GM12878 (cell line): Measurements from ENCODE around the gene N4BP2. TPM values are rescaled to one million over a fixed set of nuclear protein-coding genes. Genes with fewer than 3 reads are reported as not detected.

Source experiments
- ATAC-seq: fragments of 200-7000 bp; cut with Tn5 transposase; 3 replicates; pipeline ENCODE4 v1.9.1; 2020; ENCODE audit warnings: mild to moderate bottlenecking, moderate library complexity
- BruUV-seq: library from RNA; stranded (reverse); fragments of 400-500 nt; replicated peaks from 2 replicates; lab custom pipeline; 2021; lab: Mats Ljungman, UMichigan
- CTCF ChIA-PET: fragments of 300-600 bp; sonication (Branson Sonifier 250); formaldehyde crosslinking; extraction: SDS; loops from one replicate; lab custom pipeline; 2021; ENCODE audit warnings: inconsistent platforms; lab: Yijun Ruan, JAX
- POLR2A ChIA-PET: fragments of 350-600 bp; formaldehyde crosslinking; extraction: SDS; loops from one replicate; lab custom pipeline; 2021; ENCODE audit warnings: inconsistent platforms; lab: Charles Lee
- RAD21 ChIA-PET: fragments of 300-600 bp; sonication (Branson Sonifier 250); formaldehyde crosslinking; loops from one replicate; lab custom pipeline; 2023; ENCODE audit warnings: antibody characterized with exemption; ENCODE audit not compliant: unreplicated experiment; lab: Charles Lee
- SMC1A ChIA-PET: fragments of 300-600 bp; sonication (Branson Sonifier 250); formaldehyde crosslinking; loops from one replicate; lab custom pipeline; 2023; ENCODE audit not compliant: unreplicated experiment, uncharacterized antibody; lab: Charles Lee
- DNase-seq: peaks from one replicate; pipeline ENCODE4 v3.0.0-alpha.2; 2011; ENCODE audit warnings: low read depth, low spot score
- FAIRE-seq: peaks from 3 replicates; lab custom pipeline; 2011; peaks lifted over from hg19 to GRCh38; lab: Jason Lieb, UNC
- H2AFZ ChIP-seq: 2 replicates; pipeline ENCODE4 v1.6.0; 2011; ENCODE audit warnings: low read depth, low read length, control low read depth; ENCODE audit not compliant: control insufficient read depth
- H3K27ac ChIP-seq: 2 replicates; pipeline ENCODE4 v1.5.1; 2011; ENCODE audit warnings: control low read depth; ENCODE audit not compliant: control insufficient read depth, insufficient read depth
- H3K27me3 ChIP-seq, 2 experiments: replicated peaks in 1 of 2; 2 replicates each; pipeline versions ENCODE4 v1.6.0 to v1.6.1; 2011; ENCODE audit warnings: low read length in 1 of 2; ENCODE audit not compliant: control insufficient read depth in 2 of 2, insufficient read depth in 2 of 2
- H3K36me3 ChIP-seq, 2 experiments: 2 replicates each; pipeline ENCODE4 v1.5.1; 2011; ENCODE audit warnings: low read length in 1 of 2; ENCODE audit not compliant: control insufficient read depth in 2 of 2, insufficient read depth in 2 of 2
- H3K4me1 ChIP-seq: 2 replicates; pipeline ENCODE4 v1.6.1; 2011; ENCODE audit warnings: mild to moderate bottlenecking, low read length, moderate library complexity, mixed read lengths; ENCODE audit not compliant: control insufficient read depth, insufficient read depth
- H3K4me2 ChIP-seq: 2 replicates; pipeline ENCODE4 v1.6.0; 2011; ENCODE audit warnings: control low read depth; ENCODE audit not compliant: control insufficient read depth, insufficient read depth
- H3K4me3 ChIP-seq: fragments of 200-600 bp; sonication (generic); 2 replicates; pipeline ENCODE4 v1.5.1; 2016
- H3K79me2 ChIP-seq: 2 replicates; pipeline ENCODE4 v1.6.0; 2011; ENCODE audit warnings: low read length; ENCODE audit not compliant: control insufficient read depth, insufficient read depth
- H3K9ac ChIP-seq: 2 replicates; pipeline ENCODE4 v1.8.0; 2011; ENCODE audit warnings: low read length, control low read depth, mixed read lengths; ENCODE audit not compliant: control insufficient read depth, insufficient read depth
- H3K9me3 ChIP-seq: replicated peaks from 3 replicates; pipeline ENCODE4 v1.5.1; 2011; ENCODE audit warnings: mild to moderate bottlenecking, low read length; ENCODE audit not compliant: control insufficient read depth, insufficient read depth
- H4K20me1 ChIP-seq: 2 replicates; pipeline ENCODE4 v1.6.0; 2011; ENCODE audit not compliant: control insufficient read depth, insufficient read depth
- BCL11A ChIP-seq: IDR thresholded peaks from 2 replicates; pipeline ENCODE4 v1.6.1; 2011; ENCODE audit warnings: low read depth, low read length
- CHD2 ChIP-seq: IDR thresholded peaks from 2 replicates; pipeline ENCODE4 v1.6.1; 2011; ENCODE audit warnings: low read depth, low read length, improper control_type of control experiment, borderline replicate concordance
- CREM ChIP-seq: IDR thresholded peaks from 2 replicates; pipeline ENCODE4 v1.6.1; 2014; ENCODE audit warnings: antibody characterized with exemption, low read depth
- E2F4 ChIP-seq: IDR thresholded peaks from 2 replicates; pipeline ENCODE4 v1.6.1; 2012; ENCODE audit warnings: low read depth, low read length, improper control_type of control experiment
- FOS ChIP-seq: IDR thresholded peaks from 3 replicates; pipeline ENCODE4 v1.6.1; 2011; ENCODE audit warnings: borderline replicate concordance; ENCODE audit not compliant: insufficient read length; ENCODE audit errors: extremely low read depth
- KLF5 ChIP-seq: fragments of 450-650 bp; IDR thresholded peaks from 2 replicates; pipeline ENCODE4 v1.6.1; 2014; ENCODE audit warnings: mild to moderate bottlenecking; ENCODE audit not compliant: partially characterized antibody
- MYC ChIP-seq: IDR thresholded peaks from 2 replicates; pipeline ENCODE4 v1.6.1; 2011; ENCODE audit warnings: mild to moderate bottlenecking, low read length, moderate library complexity, inconsistent platforms; ENCODE audit not compliant: insufficient read depth, insufficient replicate concordance, insufficient read length, severe bottlenecking
- NBN ChIP-seq: fragments of 450-650 bp; IDR thresholded peaks from 2 replicates; pipeline ENCODE4 v1.6.1; 2016
- NFXL1 ChIP-seq: fragments of 450-650 bp; IDR thresholded peaks from 2 replicates; pipeline ENCODE4 v1.6.1; 2017; ENCODE audit warnings: antibody characterized with exemption, mild to moderate bottlenecking, borderline replicate concordance
- PAX8 ChIP-seq: fragments of 450-650 bp; IDR thresholded peaks from 2 replicates; pipeline ENCODE4 v1.6.1; 2017; ENCODE audit warnings: mild to moderate bottlenecking, moderate library complexity
- RAD21 ChIP-seq: IDR thresholded peaks from 2 replicates; pipeline ENCODE4 v1.6.1; 2011; ENCODE audit warnings: mild to moderate bottlenecking, low read depth, low read length, moderate library complexity; ENCODE audit not compliant: insufficient read depth
- RAD51 ChIP-seq: fragments of 450-650 bp; IDR thresholded peaks from 2 replicates; pipeline ENCODE4 v1.6.1; 2016; ENCODE audit warnings: moderate library complexity, mild to moderate bottlenecking, inconsistent platforms
- RB1 ChIP-seq: fragments of 450-650 bp; formaldehyde crosslinking; IDR thresholded peaks from 2 replicates; pipeline ENCODE4 v1.6.1; 2017; ENCODE audit warnings: mild to moderate bottlenecking, borderline replicate concordance
- RBBP5 ChIP-seq: fragments of 200-600 bp; sonication (generic); conservative IDR thresholded peaks from 2 replicates; pipeline ENCODE4 v1.6.1; 2016
- RELB ChIP-seq: fragments of 450-650 bp; IDR thresholded peaks from 2 replicates; pipeline ENCODE4 v1.6.1; 2017; ENCODE audit warnings: low read depth, mild to moderate bottlenecking, moderate library complexity
- SMC3 ChIP-seq: IDR thresholded peaks from 2 replicates; pipeline ENCODE4 v1.6.1; 2011; ENCODE audit warnings: low read length, improper control_type of control experiment, borderline replicate concordance
- SREBF2 ChIP-seq: IDR thresholded peaks from 2 replicates; pipeline ENCODE4 v1.6.1; 2012; ENCODE audit warnings: mild to moderate bottlenecking, low read length
- TCF3 ChIP-seq: IDR thresholded peaks from 2 replicates; pipeline ENCODE4 v1.6.1; 2012; ENCODE audit warnings: low read depth, mild to moderate bottlenecking, low read length, borderline replicate concordance; ENCODE audit not compliant: insufficient read depth
- ZNF274 ChIP-seq: IDR thresholded peaks from one replicate; pipeline ENCODE4 v1.8.0; 2011; ENCODE audit not compliant: insufficient read length, insufficient read depth
- WGBS: methylation state at CpG from one replicate; pipeline ENCODE4 v1.1.6; 2016; ENCODE audit warnings: low lambda C conversion rate; ENCODE audit not compliant: insufficient replicate concordance, insufficient coverage; ENCODE audit errors: missing lambda C conversion rate; 5-methylcytosine and 5-hydroxymethylcytosine counted together
- in situ Hi-C: fragments of 300-500 bp; cut with MboI; formaldehyde crosslinking; loops from 9 replicates; pipeline ENCODE4 v1.14.3; 2018; ENCODE audit warnings: mixed read lengths
- intact Hi-C: fragments of 100-400 bp; cut with micrococcal nuclease; formaldehyde crosslinking; loops from one replicate; pipeline ENCODE4 v1.14.2; 2022; ENCODE audit not compliant: unreplicated experiment
- polyA plus RNA-seq, 11 experiments: library from polyadenylated mRNA; depleted of rRNA in 4 of 11; unstranded in 6 of 11; stranded (reverse) in 5 of 11; fragments of >200 nt; fragmentation: Nextera tagmentation in 4 of 11; fragmentation: Illumina TruSeq in 1 of 11; extraction: Ambion mirVana in 4 of 11; extraction: Trizol in 1 of 11; gene quantifications; 1 replicate in 1 of 11; 2 replicates in 10 of 11; pipeline versions ENCODE4 v1.2.1 to v1.2.3, GENCODE V29; 2011 to 2016; ENCODE audit warnings: inconsistent platforms in 2 of 11, missing spikeins in 2 of 11, low read depth in 1 of 11
- total RNA-seq, 4 experiments: library from RNA; depleted of rRNA in 3 of 4; stranded (reverse); fragments of >200 nt in 3 of 4; fragmentation: Illumina TruSeq in 1 of 4; extraction: Trizol in 1 of 4; gene quantifications; 2 replicates each; pipeline versions ENCODE4 v1.2.1 to v1.2.3, GENCODE V29; 2013 to 2021

Gene N4BP2
- total and polyA plus RNA-seq, 10 of the 15 experiments (the other 5 are each of a cell fraction or from before 2014, with no cell fraction given), result 2.3 to 18.7 (median 10.0) TPM

- RAD21 ChIA-PET, result interaction anchor here (0.6 to 0.9 kb wide), 2 partner anchors 166 to 251 kb away, joined by 3 read pairs; no protein-coding TSS in a partner anchor
- WGBS, result 92% methylated on average over 3 of the region's 3 CpGs
- TSS peak; percentile 33 for BruUV-seq
- Histone ChIP-seq H3K27ac (no peak overlapping the region), H3K4me3 (no peak overlapping the region), H3K27me3 (no peaks in the 10 kb centered on the region), H3K9me3 (no peaks in the 10 kb centered on the region), H3K36me3 (no peaks in the 10 kb centered on the region), H3K9ac (no peak overlapping the region), H3K4me2 (no peak overlapping the region), H3K79me2 (peaks cover 2% of the 10 kb centered on the region; the same call in 1 of the 2 replicates), H2AFZ (no peak overlapping the region), H4K20me1 (no peaks in the 10 kb centered on the region), H3K4me1 (no peaks in the 10 kb centered on the region)
- in situ Hi-C loops (no loop called here), intact Hi-C loops (no loop called here)
- FAIRE-seq (no peak), ATAC-seq (no peak), DNase-seq (no peak)
- POLR2A ChIA-PET, result no interaction called here
- TF ChIP-seq BCL11A (no peak), CREM (no peak), NBN (no peak), ZNF274 (no peak), PAX8 (no peak), RAD51 (no peak), RAD21 (no peak), KLF5 (no peak), RELB (no peak), E2F4 (no peak), RB1 (no peak), RBBP5 (no peak), NFXL1 (no peak), FOS (no peak), MYC (no peak), SMC3 (no peak), CHD2 (no peak), SREBF2 (no peak), TCF3 (no peak)
- CTCF ChIA-PET, result no interaction called here
- SMC1A ChIA-PET, result no interaction called here
Observed at GRCh38 chr4:40065010-40065409, 8.4 kb downstream of the N4BP2 start.
